ENCODE measurements around the gene SDHC. TPM values are rescaled to one million over a fixed set of nuclear protein-coding genes. Genes with fewer than 3 reads are reported as not detected.

Gene SDHC
- total and polyA plus RNA-seq, 2 of the 13 experiments (the other 11 are each of a cell fraction or from before 2014, with no cell fraction given), result 27.1 to 229 TPM

DNA sequence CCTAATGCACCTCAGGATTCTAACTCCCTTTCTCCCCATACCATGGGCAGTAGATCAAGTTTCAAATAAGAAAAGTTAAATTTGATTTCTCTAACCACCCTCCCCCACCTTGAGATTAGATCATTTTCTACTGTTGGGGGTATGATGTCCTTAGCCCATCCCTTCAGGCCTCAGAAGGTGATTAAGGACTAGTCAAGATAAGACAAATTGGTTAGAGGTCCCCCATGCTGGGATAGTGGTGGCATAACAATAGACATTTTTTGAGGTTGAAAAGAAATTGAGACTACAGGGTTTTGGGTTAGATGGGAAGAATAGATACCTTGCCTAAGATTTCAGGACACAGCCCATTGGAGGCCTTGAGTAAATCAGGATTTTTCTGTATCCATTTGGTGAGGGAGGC lies 51.0 kb downstream of the SDHC start:
- no peak for TF ChIP-seq ZNF879 (CRISPR knock-in tag; IDR thresholded peaks at IDR 0.05)
- TF ChIP-seq ZNF83 (CRISPR knock-in tag; IDR thresholded peaks at IDR 0.05; ENCODE audit: borderline replicate concordance), result no peak
- TF ChIP-seq, protein P1, sequence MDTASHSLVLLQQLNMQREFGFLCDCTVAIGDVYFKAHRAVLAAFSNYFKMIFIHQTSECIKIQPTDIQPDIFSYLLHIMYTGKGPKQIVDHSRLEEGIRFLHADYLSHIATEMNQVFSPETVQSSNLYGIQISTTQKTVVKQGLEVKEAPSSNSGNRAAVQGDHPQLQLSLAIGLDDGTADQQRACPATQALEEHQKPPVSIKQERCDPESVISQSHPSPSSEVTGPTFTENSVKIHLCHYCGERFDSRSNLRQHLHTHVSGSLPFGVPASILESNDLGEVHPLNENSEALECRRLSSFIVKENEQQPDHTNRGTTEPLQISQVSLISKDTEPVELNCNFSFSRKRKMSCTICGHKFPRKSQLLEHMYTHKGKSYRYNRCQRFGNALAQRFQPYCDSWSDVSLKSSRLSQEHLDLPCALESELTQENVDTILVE (CRISPR knock-in tag; IDR thresholded peaks at IDR 0.05), result no peak
- TF ChIP-seq, protein P2, sequence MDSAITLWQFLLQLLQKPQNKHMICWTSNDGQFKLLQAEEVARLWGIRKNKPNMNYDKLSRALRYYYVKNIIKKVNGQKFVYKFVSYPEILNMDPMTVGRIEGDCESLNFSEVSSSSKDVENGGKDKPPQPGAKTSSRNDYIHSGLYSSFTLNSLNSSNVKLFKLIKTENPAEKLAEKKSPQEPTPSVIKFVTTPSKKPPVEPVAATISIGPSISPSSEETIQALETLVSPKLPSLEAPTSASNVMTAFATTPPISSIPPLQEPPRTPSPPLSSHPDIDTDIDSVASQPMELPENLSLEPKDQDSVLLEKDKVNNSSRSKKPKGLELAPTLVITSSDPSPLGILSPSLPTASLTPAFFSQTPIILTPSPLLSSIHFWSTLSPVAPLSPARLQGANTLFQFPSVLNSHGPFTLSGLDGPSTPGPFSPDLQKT (CRISPR knock-in tag; IDR thresholded peaks at IDR 0.05; ENCODE audit: borderline replicate concordance), result no peak
- H3K4me1 ChIP-seq (ENCODE audit: insufficient read depth, low read length), result peaks cover 23% of the 10 kb centered on the region
- no peak overlapping the region for H3K9ac ChIP-seq (ENCODE audit: insufficient read depth, low read depth, low read length)
- peaks cover 4 to 34% of the 10 kb centered on the region in 2 experiments for H3K36me3 ChIP-seq (replicated peaks in 1 of 2; ENCODE audit: control insufficient read depth in 1 of 2, insufficient read depth in 2 of 2, low read length in 2 of 2)
- no peaks in the 10 kb centered on the region for H3K27me3 ChIP-seq (ENCODE audit: control insufficient read depth in 1 of 2, insufficient read depth in 2 of 2, low read length in 2 of 2)
- ATAC-seq (no peak), FAIRE-seq (no peak), DNase-seq (ENCODE audit: low spot score) (no peak)
- H3K27ac ChIP-seq (ENCODE audit: extremely low read length, insufficient read depth, low read length), result no peak overlapping the region
- no TSS peak for BruUV-seq (replicated peaks)
- H3K4me3 ChIP-seq (replicated peaks in 1 of 3; ENCODE audit: insufficient read depth in 1 of 3, low read depth in 2 of 3, low read length in 3 of 3), result no peak overlapping the region
- no peak overlapping the region for H3K4me2 ChIP-seq (ENCODE audit: low read depth, low read length)
- H2AFZ ChIP-seq (ENCODE audit: low read length), result no peak overlapping the region
- no peaks in the 10 kb centered on the region for H3K79me2 ChIP-seq (ENCODE audit: insufficient read depth, low read length)
- H3K9me3 ChIP-seq (ENCODE audit: low read length), result no peaks in the 10 kb centered on the region
- ChIA-PET POLR2A (no interaction called here), CTCF (ENCODE audit: low intra/inter-chr PET ratio, low total read pairs) (no interaction called here)
- intact Hi-C loops (cut with micrococcal nuclease; ENCODE audit: unreplicated experiment) (no loop called here), in situ Hi-C loops (cut with HindIII; ENCODE audit: extremely low pct_ligation_motif_present, low pct_unique_long_range_greater_than_20kb) (no loop called here)
- no peaks in the 10 kb centered on the region for H4K20me1 ChIP-seq (ENCODE audit: insufficient read depth, low read length)

DNA sequence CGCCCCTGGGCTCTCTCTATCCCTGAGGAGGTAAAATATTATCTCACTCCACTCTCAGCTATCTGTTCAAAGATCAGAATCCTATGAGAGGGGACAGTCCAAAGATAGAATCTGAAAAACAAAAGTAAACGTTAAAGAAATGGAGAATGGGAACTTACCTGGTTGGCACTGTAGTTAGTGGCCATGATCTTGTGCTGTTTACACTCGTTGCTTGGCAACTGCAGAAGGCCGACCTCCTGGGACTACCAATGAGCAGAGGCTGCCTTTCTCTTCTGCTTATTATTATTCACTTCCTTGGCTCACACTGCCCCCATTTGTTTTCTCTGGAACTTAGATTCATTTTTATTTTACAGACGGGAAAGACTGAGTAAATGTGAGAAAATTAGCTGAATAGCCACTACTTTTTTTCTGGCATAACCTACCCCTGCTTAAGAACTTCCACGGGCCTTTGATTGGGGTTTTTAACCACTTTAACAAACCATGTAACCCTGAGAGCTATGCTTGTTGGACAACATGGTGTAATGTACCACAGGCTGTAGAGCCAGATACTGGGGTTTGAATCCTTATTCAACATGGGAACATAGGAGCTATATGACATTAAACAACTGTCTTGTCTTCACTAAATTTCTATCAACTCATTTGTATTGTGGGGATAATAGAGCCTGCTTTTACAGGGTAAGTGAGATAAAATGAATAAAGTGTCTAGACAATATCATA lies 53.7 kb downstream of the SDHC start, which contains the start of gene CFAP126:
Gene CFAP126, minus strand, starts transcription at position 193 of the 717 bp plus-strand sequence. Its CDS starts 8 bp downstream, at position 185.
- Histone ChIP-seq H3K9ac (ENCODE audit: insufficient read depth, low read depth, low read length) (peak within 1 kb of the TSS; percentile 61), H3K9me3 (ENCODE audit: low read length) (no peaks in the 10 kb centered on the region), H3K27me3 (ENCODE audit: control insufficient read depth in 1 of 2, insufficient read depth in 2 of 2, low read length in 2 of 2) (no peaks in the 10 kb centered on the region), H3K27ac (ENCODE audit: extremely low read length, insufficient read depth, low read length) (peak within 1 kb of the TSS; percentile 73), H3K79me2 (ENCODE audit: insufficient read depth, low read length) (no peaks in the 10 kb centered on the region), H4K20me1 (ENCODE audit: insufficient read depth, low read length) (no peaks in the 10 kb centered on the region), H2AFZ (ENCODE audit: low read length) (no peak within 1 kb of the TSS), H3K4me1 (ENCODE audit: insufficient read depth, low read length) (peaks cover 23% of the 10 kb centered on the region), H3K4me3 (replicated peaks in 1 of 3; ENCODE audit: insufficient read depth in 1 of 3, low read depth in 2 of 3, low read length in 3 of 3) (no peak within 1 kb of the TSS), H3K36me3 (replicated peaks in 1 of 2; ENCODE audit: control insufficient read depth in 1 of 2, insufficient read depth in 2 of 2, low read length in 2 of 2) (peaks cover 1 to 27% of the 10 kb centered on the region in 2 experiments), H3K4me2 (ENCODE audit: low read depth, low read length) (peak within 1 kb of the TSS; percentile 50)
- intact Hi-C loops (cut with micrococcal nuclease; ENCODE audit: unreplicated experiment) (no loop called here), in situ Hi-C loops (cut with HindIII; ENCODE audit: extremely low pct_ligation_motif_present, low pct_unique_long_range_greater_than_20kb) (no loop called here)
- FAIRE-seq (peak; percentile 87), DNase-seq (ENCODE audit: low spot score) (peak; percentile 90), ATAC-seq (peak; percentile 99)
- WGBS (ENCODE audit: low lambda C conversion rate), result 20% methylated on average over 6 of the region's 6 CpGs
- BruUV-seq (replicated peaks), result no TSS peak
- ChIA-PET POLR2A (interaction anchor here (1.1 to 1.5 kb wide), 6 partner anchors 22 to 169 kb away, joined by 3 to 8 read pairs (median 6); partner anchors contain the start of genes ADAMTS4, NDUFS2, SDHC and TOMM40L), CTCF (ENCODE audit: low intra/inter-chr PET ratio, low total read pairs) (interaction anchor here (1.2 to 1.7 kb wide), 2 partner anchors 14 to 141 kb away, joined by 3 to 4 read pairs; no protein-coding TSS in a partner anchor)
- TF ChIP-seq, protein P3, sequence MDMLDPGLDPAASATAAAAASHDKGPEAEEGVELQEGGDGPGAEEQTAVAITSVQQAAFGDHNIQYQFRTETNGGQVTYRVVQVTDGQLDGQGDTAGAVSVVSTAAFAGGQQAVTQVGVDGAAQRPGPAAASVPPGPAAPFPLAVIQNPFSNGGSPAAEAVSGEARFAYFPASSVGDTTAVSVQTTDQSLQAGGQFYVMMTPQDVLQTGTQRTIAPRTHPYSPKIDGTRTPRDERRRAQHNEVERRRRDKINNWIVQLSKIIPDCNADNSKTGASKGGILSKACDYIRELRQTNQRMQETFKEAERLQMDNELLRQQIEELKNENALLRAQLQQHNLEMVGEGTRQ (IDR thresholded peaks at IDR 0.05; ENCODE audit: low read depth, low read length), result no peak
- TF ChIP-seq, protein P3 (CRISPR knock-in tag; IDR thresholded peaks at IDR 0.05; ENCODE audit: borderline replicate concordance), result no peak
- no peak for TF ChIP-seq SNRNP70 (IDR thresholded peaks at IDR 0.05; ENCODE audit: low read depth, low read length)
- TF ChIP-seq, protein P4, sequence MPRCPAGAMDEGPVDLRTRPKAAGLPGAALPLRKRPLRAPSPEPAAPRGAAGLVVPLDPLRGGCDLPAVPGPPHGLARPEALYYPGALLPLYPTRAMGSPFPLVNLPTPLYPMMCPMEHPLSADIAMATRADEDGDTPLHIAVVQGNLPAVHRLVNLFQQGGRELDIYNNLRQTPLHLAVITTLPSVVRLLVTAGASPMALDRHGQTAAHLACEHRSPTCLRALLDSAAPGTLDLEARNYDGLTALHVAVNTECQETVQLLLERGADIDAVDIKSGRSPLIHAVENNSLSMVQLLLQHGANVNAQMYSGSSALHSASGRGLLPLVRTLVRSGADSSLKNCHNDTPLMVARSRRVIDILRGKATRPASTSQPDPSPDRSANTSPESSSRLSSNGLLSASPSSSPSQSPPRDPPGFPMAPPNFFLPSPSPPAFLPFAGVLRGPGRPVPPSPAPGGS (CRISPR knock-in tag; IDR thresholded peaks at IDR 0.05), result no peak
- TF ChIP-seq ZNF546 (CRISPR knock-in tag; conservative IDR thresholded peaks at IDR 0.05), result no peak
- TF ChIP-seq NFE2L2 (IDR thresholded peaks at IDR 0.05; ENCODE audit: low read length), result no peak
- no peak for TF ChIP-seq ARID2 (CRISPR knock-in tag; IDR thresholded peaks at IDR 0.05; ENCODE audit: borderline replicate concordance)
- TF ChIP-seq TAF15 (IDR thresholded peaks at IDR 0.05; ENCODE audit: low read depth, low read length, poor library complexity, severe bottlenecking), result no peak
